HepG2 (cell line): ENCODE measurements around the gene WDFY1. TPM values are rescaled to one million over a fixed set of nuclear protein-coding genes. Genes with fewer than 3 reads are reported as not detected.
A peak's percentile ranks its signal among the peaks of the same experiment; 100 is the strongest.

Experiments
- CC2D1A ChIP-seq: sonication (generic); formaldehyde crosslinking; IDR thresholded peaks from 2 replicates; pipeline ENCODE4 v1.8.1; 2023; ENCODE audit warnings: mild to moderate bottlenecking, missing genetic modification reagents
- FOXK2 ChIP-seq: fragments of 450-650 bp; IDR thresholded peaks from 2 replicates; pipeline ENCODE4 v1.6.1; 2016
- HNF4G ChIP-seq, 2 experiments: sonication (generic) in 1 of 2; formaldehyde crosslinking in 1 of 2; IDR thresholded peaks; 2 replicates each; pipeline versions ENCODE4 v1.4.0 to v1.6.1; 2011 to 2020; ENCODE audit warnings: borderline replicate concordance in 2 of 2, low read depth in 2 of 2, mild to moderate bottlenecking in 2 of 2, low read length in 1 of 2, missing genetic modification reagents in 1 of 2, moderate library complexity in 1 of 2
- KLF12 ChIP-seq: sonication (generic); formaldehyde crosslinking; IDR thresholded peaks from 2 replicates; pipeline ENCODE4 v1.4.0; 2020; ENCODE audit warnings: missing genetic modification reagents, borderline replicate concordance
- PCBP2 ChIP-seq: fragments of 200-400 bp; formaldehyde crosslinking; optimal IDR thresholded peaks from 2 replicates; pipeline ENCODE3; 2018; ENCODE audit warnings: low read length, low read depth; ENCODE audit not compliant: poor library complexity, severe bottlenecking
- PLRG1 ChIP-seq: fragments of 450-650 bp; conservative IDR thresholded peaks from 2 replicates; pipeline ENCODE4 v1.6.1; 2016
- RFX3 ChIP-seq: IDR thresholded peaks from 2 replicates; pipeline ENCODE4 v1.6.1; 2016; ENCODE audit warnings: missing biosample characterization, missing genetic modification reagents
- TAF15 ChIP-seq: fragments of 200-400 bp; formaldehyde crosslinking; IDR thresholded peaks from one replicate; pipeline ENCODE4 v1.6.1; 2018; ENCODE audit warnings: mild to moderate bottlenecking, low read depth, low read length; ENCODE audit not compliant: poor library complexity, severe bottlenecking
- ZFP36L1 ChIP-seq: sonication (generic); formaldehyde crosslinking; IDR thresholded peaks from 2 replicates; pipeline ENCODE4 v1.8.0; 2022; ENCODE audit warnings: mild to moderate bottlenecking, missing genetic modification reagents, moderate library complexity
- ZFYVE20 ChIP-seq: sonication (generic); formaldehyde crosslinking; IDR thresholded peaks from 2 replicates; pipeline ENCODE4 v1.8.0; 2023; ENCODE audit warnings: low read depth, mild to moderate bottlenecking, moderate library complexity, missing genetic modification reagents, borderline replicate concordance
- ZKSCAN1 ChIP-seq: fragments of 150-350 bp; IDR thresholded peaks from 2 replicates; pipeline ENCODE4 v1.6.1; 2014; ENCODE audit warnings: low read length
- ZNF10 ChIP-seq: sonication (generic); formaldehyde crosslinking; IDR thresholded peaks from 2 replicates; pipeline ENCODE4 v1.4.0; 2020; ENCODE audit warnings: mild to moderate bottlenecking, low read depth, missing genetic modification reagents, borderline replicate concordance
- ZNF331 ChIP-seq: sonication (generic); formaldehyde crosslinking; IDR thresholded peaks from 2 replicates; pipeline ENCODE4 v1.4.0; 2020; ENCODE audit warnings: missing genetic modification reagents
- ZNF484 ChIP-seq: sonication (generic); formaldehyde crosslinking; IDR thresholded peaks from 2 replicates; pipeline ENCODE4 v1.5.1; 2020; ENCODE audit warnings: mild to moderate bottlenecking, low read depth, missing genetic modification reagents, borderline replicate concordance
- polyA plus RNA-seq, 8 experiments: library from polyadenylated mRNA; depleted of rRNA in 3 of 8; stranded (reverse) in 7 of 8; unstranded in 1 of 8; fragments of >200 nt; fragmentation: Illumina TruSeq in 4 of 8; extraction: Trizol in 4 of 8; gene quantifications; 2 replicates each; pipeline versions ENCODE4 v1.2.1 to v1.2.3, GENCODE V29; 2011 to 2016; ENCODE audit warnings: low read depth in 4 of 8, missing spikeins in 1 of 8, mixed read lengths in 1 of 8; ENCODE audit not compliant: insufficient read depth in 1 of 8
- total RNA-seq, 5 experiments: library from RNA; depleted of rRNA; stranded (reverse); fragments of >200 nt; fragmentation: Illumina TruSeq; extraction: Trizol; gene quantifications; 2 replicates each; pipeline ENCODE4 v1.2.3, GENCODE V29; 2016; ENCODE audit warnings: low read depth in 1 of 5
- TF ChIP-seq, protein P1 (sequence below): sonication (generic); formaldehyde crosslinking; IDR thresholded peaks from 2 replicates; pipeline ENCODE4; 2020; ENCODE audit warnings: missing genetic modification reagents, mild to moderate bottlenecking, borderline replicate concordance
- TF ChIP-seq, protein P2 (sequence below): sonication (generic); formaldehyde crosslinking; IDR thresholded peaks from 2 replicates; pipeline ENCODE4 v1.5.0; 2020; ENCODE audit warnings: mild to moderate bottlenecking, low read depth, missing genetic modification reagents, borderline replicate concordance
- TF ChIP-seq, protein P3 (sequence below): sonication (generic); formaldehyde crosslinking; IDR thresholded peaks from 2 replicates; pipeline ENCODE4 v1.5.0; 2020; ENCODE audit warnings: mild to moderate bottlenecking, missing genetic modification reagents, borderline replicate concordance
- TF ChIP-seq, protein P4 (sequence below): sonication (generic); formaldehyde crosslinking; IDR thresholded peaks from 2 replicates; pipeline ENCODE4 v1.5.0; 2020; ENCODE audit warnings: missing genetic modification reagents
- TF ChIP-seq, protein P5 (sequence below): sonication (generic); formaldehyde crosslinking; IDR thresholded peaks from 2 replicates; pipeline ENCODE4 v1.8.1; 2023; ENCODE audit warnings: mild to moderate bottlenecking, missing genetic modification reagents

Gene WDFY1
- total and polyA plus RNA-seq, 2 of the 13 experiments (the other 11 are each of a cell fraction or from before 2014, with no cell fraction given), result 77.0 to 78.4 TPM

DNA sequence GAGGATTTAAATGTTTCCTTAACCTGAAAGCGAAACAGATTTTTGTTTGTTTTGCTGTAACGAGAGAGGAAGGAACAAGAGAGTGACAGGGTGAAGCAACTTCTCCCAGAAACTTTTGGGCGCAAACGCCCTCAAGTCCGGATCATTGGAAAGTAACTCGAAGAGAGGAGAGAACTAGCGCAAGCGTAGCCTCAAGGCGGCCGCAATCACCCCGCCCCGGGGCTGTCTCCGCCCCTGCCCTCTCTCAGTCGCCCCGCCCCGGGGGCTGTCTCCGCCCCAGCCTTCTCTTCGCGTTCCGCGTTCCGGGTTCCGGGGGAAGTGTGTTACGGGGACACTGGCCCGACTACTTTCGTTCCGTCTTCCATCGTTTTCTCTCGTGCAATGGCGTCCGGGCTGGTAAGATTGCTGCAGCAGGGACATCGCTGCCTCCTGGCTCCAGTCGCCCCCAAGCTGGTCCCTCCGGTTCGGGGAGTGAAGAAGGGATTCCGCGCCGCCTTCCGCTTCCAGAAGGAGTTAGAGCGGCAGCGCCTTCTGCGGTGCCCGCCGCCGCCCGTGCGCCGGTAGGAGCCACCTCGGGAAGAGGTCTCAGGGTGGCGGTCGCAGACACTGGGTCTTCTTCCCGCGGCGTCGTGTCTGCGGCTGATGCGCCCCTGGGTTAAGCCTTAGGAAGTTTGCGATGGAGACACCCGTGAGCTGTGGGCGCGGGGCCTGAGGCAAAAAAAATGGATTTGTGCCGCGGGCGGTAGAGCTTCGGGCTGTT, 12.1 kb upstream of the WDFY1 start, which contains the start of gene MRPL44 (continued):
- TF ChIP-seq, protein P1, sequence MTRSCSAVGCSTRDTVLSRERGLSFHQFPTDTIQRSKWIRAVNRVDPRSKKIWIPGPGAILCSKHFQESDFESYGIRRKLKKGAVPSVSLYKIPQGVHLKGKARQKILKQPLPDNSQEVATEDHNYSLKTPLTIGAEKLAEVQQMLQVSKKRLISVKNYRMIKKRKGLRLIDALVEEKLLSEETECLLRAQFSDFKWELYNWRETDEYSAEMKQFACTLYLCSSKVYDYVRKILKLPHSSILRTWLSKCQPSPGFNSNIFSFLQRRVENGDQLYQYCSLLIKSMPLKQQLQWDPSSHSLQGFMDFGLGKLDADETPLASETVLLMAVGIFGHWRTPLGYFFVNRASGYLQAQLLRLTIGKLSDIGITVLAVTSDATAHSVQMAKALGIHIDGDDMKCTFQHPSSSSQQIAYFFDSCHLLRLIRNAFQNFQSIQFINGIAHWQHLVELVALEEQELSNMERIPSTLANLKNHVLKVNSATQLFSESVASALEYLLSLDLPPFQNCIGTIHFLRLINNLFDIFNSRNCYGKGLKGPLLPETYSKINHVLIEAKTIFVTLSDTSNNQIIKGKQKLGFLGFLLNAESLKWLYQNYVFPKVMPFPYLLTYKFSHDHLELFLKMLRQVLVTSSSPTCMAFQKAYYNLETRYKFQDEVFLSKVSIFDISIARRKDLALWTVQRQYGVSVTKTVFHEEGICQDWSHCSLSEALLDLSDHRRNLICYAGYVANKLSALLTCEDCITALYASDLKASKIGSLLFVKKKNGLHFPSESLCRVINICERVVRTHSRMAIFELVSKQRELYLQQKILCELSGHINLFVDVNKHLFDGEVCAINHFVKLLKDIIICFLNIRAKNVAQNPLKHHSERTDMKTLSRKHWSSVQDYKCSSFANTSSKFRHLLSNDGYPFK (CRISPR knock-in tag), result peak; percentile 98
- TF ChIP-seq, protein P2, sequence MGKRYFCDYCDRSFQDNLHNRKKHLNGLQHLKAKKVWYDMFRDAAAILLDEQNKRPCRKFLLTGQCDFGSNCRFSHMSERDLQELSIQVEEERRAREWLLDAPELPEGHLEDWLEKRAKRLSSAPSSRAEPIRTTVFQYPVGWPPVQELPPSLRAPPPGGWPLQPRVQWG (CRISPR knock-in tag), result no peak
- TF ChIP-seq, protein P3, sequence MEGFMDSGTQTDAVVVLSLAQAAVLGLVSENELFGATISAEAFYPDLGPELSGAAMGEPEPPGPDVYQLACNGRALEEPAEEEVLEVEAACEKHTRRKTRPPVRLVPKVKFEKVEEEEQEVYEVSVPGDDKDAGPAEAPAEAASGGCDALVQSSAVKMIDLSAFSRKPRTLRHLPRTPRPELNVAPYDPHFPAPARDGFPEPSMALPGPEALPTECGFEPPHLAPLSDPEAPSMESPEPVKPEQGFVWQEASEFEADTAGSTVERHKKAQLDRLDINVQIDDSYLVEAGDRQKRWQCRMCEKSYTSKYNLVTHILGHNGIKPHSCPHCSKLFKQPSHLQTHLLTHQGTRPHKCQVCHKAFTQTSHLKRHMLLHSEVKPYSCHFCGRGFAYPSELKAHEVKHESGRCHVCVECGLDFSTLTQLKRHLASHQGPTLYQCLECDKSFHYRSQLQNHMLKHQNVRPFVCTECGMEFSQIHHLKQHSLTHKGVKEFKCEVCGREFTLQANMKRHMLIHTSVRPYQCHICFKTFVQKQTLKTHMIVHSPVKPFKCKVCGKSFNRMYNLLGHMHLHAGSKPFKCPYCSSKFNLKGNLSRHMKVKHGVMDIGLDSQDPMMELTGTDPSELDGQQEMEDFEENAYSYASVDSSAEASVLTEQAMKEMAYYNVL (CRISPR knock-in tag), result no peak; the same call in none of the 2 replicates
- peak; percentile 69 for TF ChIP-seq TAF15
- TF ChIP-seq ZFP36L1 (CRISPR knock-in tag), result peak; percentile 76; the same call in 1 of the 2 replicates
- peak; percentile 81; the same call in 1 of the 2 replicates for TF ChIP-seq ZKSCAN1
- peak; percentile 38; the same call in 1 of the 2 replicates for TF ChIP-seq HNF4G (IDR thresholded peaks at IDR 0.05; ENCODE audit: borderline replicate concordance, low read depth, low read length)
- TF ChIP-seq HNF4G (CRISPR knock-in tag; IDR thresholded peaks at IDR 0.05; ENCODE audit: borderline replicate concordance, low read depth), result peak; percentile 69; the same call in 1 of the 2 replicates
- TF ChIP-seq, protein P4, sequence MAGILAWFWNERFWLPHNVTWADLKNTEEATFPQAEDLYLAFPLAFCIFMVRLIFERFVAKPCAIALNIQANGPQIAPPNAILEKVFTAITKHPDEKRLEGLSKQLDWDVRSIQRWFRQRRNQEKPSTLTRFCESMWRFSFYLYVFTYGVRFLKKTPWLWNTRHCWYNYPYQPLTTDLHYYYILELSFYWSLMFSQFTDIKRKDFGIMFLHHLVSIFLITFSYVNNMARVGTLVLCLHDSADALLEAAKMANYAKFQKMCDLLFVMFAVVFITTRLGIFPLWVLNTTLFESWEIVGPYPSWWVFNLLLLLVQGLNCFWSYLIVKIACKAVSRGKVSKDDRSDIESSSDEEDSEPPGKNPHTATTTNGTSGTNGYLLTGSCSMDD (CRISPR knock-in tag), result 0 out of 2 replicates have a peak, but pooled peaks have one; percentile 15
- TF ChIP-seq PCBP2, result peak; percentile 57
- TF ChIP-seq FOXK2, result no peak
- TF ChIP-seq CC2D1A (CRISPR knock-in tag), result peak; percentile 93; the same call in 1 of the 2 replicates
- TF ChIP-seq ZNF10 (CRISPR knock-in tag), result no peak
- no peak for TF ChIP-seq PLRG1
- TF ChIP-seq KLF12 (CRISPR knock-in tag), result peak; percentile 97
- TF ChIP-seq, protein P5, sequence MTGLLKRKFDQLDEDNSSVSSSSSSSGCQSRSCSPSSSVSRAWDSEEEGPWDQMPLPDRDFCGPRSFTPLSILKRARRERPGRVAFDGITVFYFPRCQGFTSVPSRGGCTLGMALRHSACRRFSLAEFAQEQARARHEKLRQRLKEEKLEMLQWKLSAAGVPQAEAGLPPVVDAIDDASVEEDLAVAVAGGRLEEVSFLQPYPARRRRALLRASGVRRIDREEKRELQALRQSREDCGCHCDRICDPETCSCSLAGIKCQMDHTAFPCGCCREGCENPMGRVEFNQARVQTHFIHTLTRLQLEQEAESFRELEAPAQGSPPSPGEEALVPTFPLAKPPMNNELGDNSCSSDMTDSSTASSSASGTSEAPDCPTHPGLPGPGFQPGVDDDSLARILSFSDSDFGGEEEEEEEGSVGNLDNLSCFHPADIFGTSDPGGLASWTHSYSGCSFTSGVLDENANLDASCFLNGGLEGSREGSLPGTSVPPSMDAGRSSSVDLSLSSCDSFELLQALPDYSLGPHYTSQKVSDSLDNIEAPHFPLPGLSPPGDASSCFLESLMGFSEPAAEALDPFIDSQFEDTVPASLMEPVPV (CRISPR knock-in tag), result peak; percentile 78; the same call in 1 of the 2 replicates
- TF ChIP-seq RFX3 (CRISPR knock-in tag), result peak; percentile 57; the same call in 1 of the 2 replicates
- peak; percentile 54; the same call in 1 of the 2 replicates for TF ChIP-seq ZNF484 (CRISPR knock-in tag)
- peak; percentile 96 for TF ChIP-seq ZNF331 (CRISPR knock-in tag)
- no peak for TF ChIP-seq ZFYVE20 (CRISPR knock-in tag)
